ENCODE measurements around the gene MMP8.

The MMP8 gene

GRCh38 chr11:102717280-102717679 lies 7.5 kb downstream of the MMP8 start:
- TF ChIP-seq, protein P1, sequence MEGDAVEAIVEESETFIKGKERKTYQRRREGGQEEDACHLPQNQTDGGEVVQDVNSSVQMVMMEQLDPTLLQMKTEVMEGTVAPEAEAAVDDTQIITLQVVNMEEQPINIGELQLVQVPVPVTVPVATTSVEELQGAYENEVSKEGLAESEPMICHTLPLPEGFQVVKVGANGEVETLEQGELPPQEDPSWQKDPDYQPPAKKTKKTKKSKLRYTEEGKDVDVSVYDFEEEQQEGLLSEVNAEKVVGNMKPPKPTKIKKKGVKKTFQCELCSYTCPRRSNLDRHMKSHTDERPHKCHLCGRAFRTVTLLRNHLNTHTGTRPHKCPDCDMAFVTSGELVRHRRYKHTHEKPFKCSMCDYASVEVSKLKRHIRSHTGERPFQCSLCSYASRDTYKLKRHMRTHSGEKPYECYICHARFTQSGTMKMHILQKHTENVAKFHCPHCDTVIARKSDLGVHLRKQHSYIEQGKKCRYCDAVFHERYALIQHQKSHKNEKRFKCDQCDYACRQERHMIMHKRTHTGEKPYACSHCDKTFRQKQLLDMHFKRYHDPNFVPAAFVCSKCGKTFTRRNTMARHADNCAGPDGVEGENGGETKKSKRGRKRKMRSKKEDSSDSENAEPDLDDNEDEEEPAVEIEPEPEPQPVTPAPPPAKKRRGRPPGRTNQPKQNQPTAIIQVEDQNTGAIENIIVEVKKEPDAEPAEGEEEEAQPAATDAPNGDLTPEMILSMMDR (IDR thresholded peaks at IDR 0.05; ENCODE audit: extremely low read depth, missing control alignments) = no peak
- DNase-seq (ENCODE audit: low spot score) = no peak

- DNase-seq (ENCODE audit: low spot score) = peak; percentile 34
- TF ChIP-seq, protein P1 (IDR thresholded peaks at IDR 0.05; ENCODE audit: extremely low read depth, missing control alignments) = no peak
Observed at GRCh38 chr11:102716527-102716926, 8.2 kb downstream of the MMP8 start.

GRCh38 chr11:102712137-102712536 lies 12.6 kb downstream of the MMP8 start:
- no peak for DNase-seq (ENCODE audit: low spot score)
- TF ChIP-seq, protein P1 (IDR thresholded peaks at IDR 0.05; ENCODE audit: extremely low read depth, missing control alignments) = no peak

DNA sequence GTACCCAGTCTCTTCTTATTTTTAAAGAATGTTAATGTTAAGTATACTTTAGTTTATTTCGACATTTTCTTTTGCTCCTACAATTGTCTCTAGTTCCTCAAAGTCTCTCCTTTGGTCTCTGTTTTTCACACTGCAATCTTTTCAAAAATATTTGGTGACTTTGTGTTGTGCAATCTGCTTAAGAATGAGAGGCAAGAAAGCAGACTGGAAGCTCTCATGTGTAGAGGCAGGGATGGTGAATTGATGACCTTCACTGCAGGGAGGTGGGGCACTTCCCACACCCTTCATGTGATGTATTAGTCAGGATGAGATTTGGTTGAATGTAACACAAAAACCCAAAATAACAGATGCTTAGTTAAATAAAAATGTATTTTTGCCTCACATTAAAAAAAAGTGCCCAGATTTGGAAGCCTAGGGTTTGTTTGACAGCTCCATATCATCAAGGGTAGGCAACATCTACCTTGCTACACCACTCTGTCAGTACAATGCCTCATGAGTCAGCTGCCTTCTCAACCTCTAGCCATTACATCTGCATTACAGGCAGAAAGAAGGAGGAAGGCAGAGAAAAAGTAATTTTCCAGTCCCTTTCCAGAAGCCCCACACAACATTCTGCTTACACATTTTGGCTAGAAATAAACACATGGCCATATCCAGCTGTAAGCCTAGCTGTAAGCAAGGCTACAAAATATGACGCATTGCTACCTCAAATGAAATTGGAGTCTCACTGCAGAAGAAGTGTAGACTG lies 15.4 kb downstream of the MMP8 start:
- TF ChIP-seq, protein P1 (IDR thresholded peaks at IDR 0.05; ENCODE audit: extremely low read depth, missing control alignments) = no peak
- DNase-seq (ENCODE audit: low spot score) = no peak

DNA sequence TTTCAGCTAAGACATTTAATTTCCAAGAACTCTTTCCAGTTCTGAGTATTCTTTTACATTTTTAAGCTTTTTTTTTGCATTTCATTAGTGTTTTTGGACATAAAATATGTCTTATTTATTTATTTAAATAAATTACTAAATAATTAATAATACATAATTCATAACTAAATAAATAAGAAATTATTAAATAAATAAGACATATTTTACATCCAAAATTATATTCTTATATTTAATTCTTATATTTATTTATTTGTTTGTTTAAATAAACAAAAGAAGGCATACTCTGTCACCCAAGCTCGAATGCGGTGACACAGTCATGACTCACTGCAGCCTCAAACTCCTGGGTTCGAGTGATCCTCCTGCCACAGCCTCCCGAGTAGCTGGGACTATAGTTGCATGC lies 16.1 kb downstream of the MMP8 start:
- TF ChIP-seq, protein P1 (IDR thresholded peaks at IDR 0.05; ENCODE audit: extremely low read depth, missing control alignments) = no peak
- no peak for DNase-seq (ENCODE audit: low spot score)

GRCh38 chr11:102705626-102706025 lies 19.1 kb downstream of the MMP8 start, which contains the start of gene MMP27:
Gene MMP27, minus strand, starts transcription at chr11:102705769. Its CDS starts 55 bp downstream, at chr11:102705714.
- TF ChIP-seq, protein P1 (IDR thresholded peaks at IDR 0.05; ENCODE audit: extremely low read depth, missing control alignments) = no peak
- DNase-seq (ENCODE audit: low spot score) = no peak

GRCh38 chr11:102704841-102705240 lies 19.9 kb downstream of the MMP8 start:
- DNase-seq (ENCODE audit: low spot score) = no peak
- TF ChIP-seq, protein P1 (IDR thresholded peaks at IDR 0.05; ENCODE audit: extremely low read depth, missing control alignments) = no peak

Data from GM20000 (cell line).